Measurements from ENCODE around the gene MUSK. TPM values are rescaled to one million over a fixed set of nuclear protein-coding genes. Genes with fewer than 3 reads are reported as not detected.

Gene MUSK
- total RNA-seq, 1 experiment from 2014 or later, result not detected

GRCh38 chr9:110659891-110660541 is 8.6 kb upstream of the MUSK start:
- Histone ChIP-seq H3K9me3 (ENCODE audit: control insufficient read depth, insufficient read depth, low read depth, low read length) (no peaks in the 10 kb centered on the region), H3K27ac (ENCODE audit: low read length) (no peak overlapping the region), H3K36me3 (ENCODE audit: control insufficient read depth, insufficient read depth, low read length) (no peaks in the 10 kb centered on the region), H3K27me3 (ENCODE audit: control insufficient read depth, insufficient read depth, low read length) (no peaks in the 10 kb centered on the region), H3K4me3 (ENCODE audit: low read depth in 2 of 2, low read length in 2 of 2) (no peak overlapping the region), H3K4me1 (ENCODE audit: control insufficient read depth, insufficient read depth, low read length) (no peaks in the 10 kb centered on the region)
- no peak for ATAC-seq
- TF ChIP-seq TCF7L2 (IDR thresholded peaks at IDR 0.05; ENCODE audit: low read depth, low read length), result no peak
- TF ChIP-seq, protein P1, sequence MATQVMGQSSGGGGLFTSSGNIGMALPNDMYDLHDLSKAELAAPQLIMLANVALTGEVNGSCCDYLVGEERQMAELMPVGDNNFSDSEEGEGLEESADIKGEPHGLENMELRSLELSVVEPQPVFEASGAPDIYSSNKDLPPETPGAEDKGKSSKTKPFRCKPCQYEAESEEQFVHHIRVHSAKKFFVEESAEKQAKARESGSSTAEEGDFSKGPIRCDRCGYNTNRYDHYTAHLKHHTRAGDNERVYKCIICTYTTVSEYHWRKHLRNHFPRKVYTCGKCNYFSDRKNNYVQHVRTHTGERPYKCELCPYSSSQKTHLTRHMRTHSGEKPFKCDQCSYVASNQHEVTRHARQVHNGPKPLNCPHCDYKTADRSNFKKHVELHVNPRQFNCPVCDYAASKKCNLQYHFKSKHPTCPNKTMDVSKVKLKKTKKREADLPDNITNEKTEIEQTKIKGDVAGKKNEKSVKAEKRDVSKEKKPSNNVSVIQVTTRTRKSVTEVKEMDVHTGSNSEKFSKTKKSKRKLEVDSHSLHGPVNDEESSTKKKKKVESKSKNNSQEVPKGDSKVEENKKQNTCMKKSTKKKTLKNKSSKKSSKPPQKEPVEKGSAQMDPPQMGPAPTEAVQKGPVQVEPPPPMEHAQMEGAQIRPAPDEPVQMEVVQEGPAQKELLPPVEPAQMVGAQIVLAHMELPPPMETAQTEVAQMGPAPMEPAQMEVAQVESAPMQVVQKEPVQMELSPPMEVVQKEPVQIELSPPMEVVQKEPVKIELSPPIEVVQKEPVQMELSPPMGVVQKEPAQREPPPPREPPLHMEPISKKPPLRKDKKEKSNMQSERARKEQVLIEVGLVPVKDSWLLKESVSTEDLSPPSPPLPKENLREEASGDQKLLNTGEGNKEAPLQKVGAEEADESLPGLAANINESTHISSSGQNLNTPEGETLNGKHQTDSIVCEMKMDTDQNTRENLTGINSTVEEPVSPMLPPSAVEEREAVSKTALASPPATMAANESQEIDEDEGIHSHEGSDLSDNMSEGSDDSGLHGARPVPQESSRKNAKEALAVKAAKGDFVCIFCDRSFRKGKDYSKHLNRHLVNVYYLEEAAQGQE (IDR thresholded peaks at IDR 0.05; ENCODE audit: insufficient read depth in 1 of 2, low read depth in 2 of 2, low read length in 1 of 2), result no peak
- TF ChIP-seq, protein P2, sequence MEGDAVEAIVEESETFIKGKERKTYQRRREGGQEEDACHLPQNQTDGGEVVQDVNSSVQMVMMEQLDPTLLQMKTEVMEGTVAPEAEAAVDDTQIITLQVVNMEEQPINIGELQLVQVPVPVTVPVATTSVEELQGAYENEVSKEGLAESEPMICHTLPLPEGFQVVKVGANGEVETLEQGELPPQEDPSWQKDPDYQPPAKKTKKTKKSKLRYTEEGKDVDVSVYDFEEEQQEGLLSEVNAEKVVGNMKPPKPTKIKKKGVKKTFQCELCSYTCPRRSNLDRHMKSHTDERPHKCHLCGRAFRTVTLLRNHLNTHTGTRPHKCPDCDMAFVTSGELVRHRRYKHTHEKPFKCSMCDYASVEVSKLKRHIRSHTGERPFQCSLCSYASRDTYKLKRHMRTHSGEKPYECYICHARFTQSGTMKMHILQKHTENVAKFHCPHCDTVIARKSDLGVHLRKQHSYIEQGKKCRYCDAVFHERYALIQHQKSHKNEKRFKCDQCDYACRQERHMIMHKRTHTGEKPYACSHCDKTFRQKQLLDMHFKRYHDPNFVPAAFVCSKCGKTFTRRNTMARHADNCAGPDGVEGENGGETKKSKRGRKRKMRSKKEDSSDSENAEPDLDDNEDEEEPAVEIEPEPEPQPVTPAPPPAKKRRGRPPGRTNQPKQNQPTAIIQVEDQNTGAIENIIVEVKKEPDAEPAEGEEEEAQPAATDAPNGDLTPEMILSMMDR (IDR thresholded peaks at IDR 0.05), result no peak
- no peak for TF ChIP-seq POLR2AphosphoS5 (IDR thresholded peaks at IDR 0.05; ENCODE audit: low read depth, low read length)
- TF ChIP-seq SIN3A (IDR thresholded peaks at IDR 0.05; ENCODE audit: borderline replicate concordance, insufficient read depth, low read depth, low read length), result no peak
- BruUV-seq (replicated peaks), result no TSS peak
- POLR2A ChIA-PET, result no interaction called here
- intact Hi-C loops (cut with micrococcal nuclease; ENCODE audit: unreplicated experiment), result no loop called here
- DNase-seq (ENCODE audit: low read depth, low spot score), result no peak
- CTCF ChIA-PET, result no interaction called here
- in situ Hi-C loops (cut with HindIII; ENCODE audit: low pct_unique_long_range_greater_than_20kb, low sequenced_read_pairs), result no loop called here

DNA sequence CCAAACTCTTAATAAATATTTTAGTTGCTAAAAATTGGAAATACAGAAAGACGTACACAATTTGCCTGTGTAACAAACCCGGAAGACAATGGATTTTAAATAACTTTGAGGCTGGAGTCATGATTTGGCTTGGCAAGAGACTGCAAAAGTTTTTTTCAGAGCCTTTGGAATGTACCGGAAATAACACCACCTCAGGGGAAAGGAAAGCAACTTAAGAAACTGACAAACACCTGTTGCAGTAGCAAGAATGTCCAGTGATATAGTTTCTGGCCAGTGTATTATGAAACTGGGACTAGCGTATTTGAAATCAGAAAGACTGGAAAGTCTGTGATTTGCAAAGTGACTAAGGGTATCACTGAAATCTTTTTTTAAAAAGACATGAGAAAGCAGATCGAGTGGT is 842 bp downstream of the MUSK start:
- no peaks in the 10 kb centered on the region for H3K36me3 ChIP-seq (ENCODE audit: control insufficient read depth, insufficient read depth, low read length)
- ChIA-PET CTCF (no interaction called here), POLR2A (no interaction called here)
- H3K27me3 ChIP-seq (ENCODE audit: control insufficient read depth, insufficient read depth, low read length), result no peaks in the 10 kb centered on the region
- BruUV-seq (replicated peaks), result no TSS peak
- H3K4me1 ChIP-seq (ENCODE audit: control insufficient read depth, insufficient read depth, low read length), result no peaks in the 10 kb centered on the region
- in situ Hi-C loops (cut with HindIII; ENCODE audit: low pct_unique_long_range_greater_than_20kb, low sequenced_read_pairs), result no loop called here
- no peak for DNase-seq (ENCODE audit: low read depth, low spot score)
- H3K27ac ChIP-seq (ENCODE audit: low read length), result no peak overlapping the region
- intact Hi-C loops (cut with micrococcal nuclease; ENCODE audit: unreplicated experiment), result no loop called here
- no peak for ATAC-seq
- TF ChIP-seq TCF7L2 (IDR thresholded peaks at IDR 0.05; ENCODE audit: low read depth, low read length), result no peak
- no peak for TF ChIP-seq SIN3A (IDR thresholded peaks at IDR 0.05; ENCODE audit: borderline replicate concordance, insufficient read depth, low read depth, low read length)
- no peak for TF ChIP-seq POLR2AphosphoS5 (IDR thresholded peaks at IDR 0.05; ENCODE audit: low read depth, low read length)
- no peak overlapping the region for H3K4me3 ChIP-seq (ENCODE audit: low read depth in 2 of 2, low read length in 2 of 2)
- H3K9me3 ChIP-seq (ENCODE audit: control insufficient read depth, insufficient read depth, low read depth, low read length), result no peaks in the 10 kb centered on the region

- no peak for DNase-seq (ENCODE audit: low read depth, low spot score)
- TF ChIP-seq, protein P1 (IDR thresholded peaks at IDR 0.05; ENCODE audit: insufficient read depth in 1 of 2, low read depth in 2 of 2, low read length in 1 of 2), result no peak
- no peak for TF ChIP-seq SIN3A (IDR thresholded peaks at IDR 0.05; ENCODE audit: borderline replicate concordance, insufficient read depth, low read depth, low read length)
- TF ChIP-seq, protein P2 (IDR thresholded peaks at IDR 0.05), result no peak
- TF ChIP-seq POLR2AphosphoS5 (IDR thresholded peaks at IDR 0.05; ENCODE audit: low read depth, low read length), result no peak
- TF ChIP-seq TCF7L2 (IDR thresholded peaks at IDR 0.05; ENCODE audit: low read depth, low read length), result no peak
- ATAC-seq, result no peak
- ChIA-PET CTCF (no interaction called here), POLR2A (no interaction called here)
- Histone ChIP-seq H3K27ac (ENCODE audit: low read length) (no peak overlapping the region), H3K27me3 (ENCODE audit: control insufficient read depth, insufficient read depth, low read length) (no peaks in the 10 kb centered on the region), H3K4me3 (ENCODE audit: low read depth in 2 of 2, low read length in 2 of 2) (no peak overlapping the region), H3K4me1 (ENCODE audit: control insufficient read depth, insufficient read depth, low read length) (no peaks in the 10 kb centered on the region), H3K36me3 (ENCODE audit: control insufficient read depth, insufficient read depth, low read length) (no peaks in the 10 kb centered on the region), H3K9me3 (ENCODE audit: control insufficient read depth, insufficient read depth, low read depth, low read length) (no peaks in the 10 kb centered on the region)
- no TSS peak for BruUV-seq (replicated peaks)
- in situ Hi-C loops (cut with HindIII; ENCODE audit: low pct_unique_long_range_greater_than_20kb, low sequenced_read_pairs) (no loop called here), intact Hi-C loops (cut with micrococcal nuclease; ENCODE audit: unreplicated experiment) (no loop called here)
Observed at GRCh38 chr9:110671849-110672248, 3.3 kb downstream of the MUSK start.

Measured in Panc1 (cell line).